GM12874 (cell line): ENCODE data around the gene PRKG1.

Experiments
- CTCF ChIP-seq: IDR thresholded peaks from 2 replicates; pipeline ENCODE4 v1.5.1; 2011; ENCODE audit warnings: low read depth, mild to moderate bottlenecking, control low read depth, low read length, moderate library complexity; ENCODE audit not compliant: insufficient read depth

PRKG1 gene

GRCh38 chr10:52276986-52277385 is 1202.7 kb downstream of the PRKG1 start:
- TF ChIP-seq CTCF: no peak

DNA sequence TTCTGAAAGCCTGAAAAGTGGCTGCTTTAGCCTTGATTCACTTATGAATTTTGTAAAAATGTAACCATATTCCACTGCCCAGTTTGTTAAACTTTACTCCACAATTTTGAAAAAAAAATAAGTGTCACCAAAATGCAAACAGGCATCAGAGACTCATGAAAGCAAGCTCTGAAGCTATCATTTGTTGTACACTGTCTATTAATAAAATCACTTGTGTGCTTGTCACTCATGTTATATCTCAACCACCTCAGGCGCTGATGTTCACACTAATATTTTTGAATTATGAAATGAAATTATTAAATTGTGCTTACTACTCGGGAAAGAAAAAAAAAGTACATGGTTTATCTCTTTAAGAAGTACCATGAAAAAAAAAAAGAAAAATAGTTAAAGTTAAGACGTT is 1205.3 kb downstream of the PRKG1 start:
- TF ChIP-seq CTCF: no peak

DNA sequence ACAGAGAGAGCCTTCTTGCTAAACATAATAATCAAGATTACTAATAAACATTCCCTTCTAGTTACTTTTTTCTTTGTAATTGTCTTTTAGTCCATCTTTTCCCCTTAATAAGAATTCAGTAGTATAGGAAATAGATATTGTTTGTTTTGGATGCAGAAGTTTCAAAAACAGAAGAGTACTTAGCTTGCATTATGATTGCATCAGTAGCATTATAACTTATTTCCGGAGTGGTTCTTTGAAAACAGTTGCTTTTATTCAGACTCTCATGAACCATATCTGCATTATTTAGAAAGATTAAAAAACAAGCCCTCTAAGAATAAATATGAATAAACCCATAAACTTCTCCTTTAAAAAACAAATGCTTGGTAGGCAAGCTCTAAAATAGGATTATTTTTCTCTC is 1205.8 kb downstream of the PRKG1 start:
- TF ChIP-seq CTCF: no peak

- no peak for TF ChIP-seq CTCF
Measured at GRCh38 chr10:52283174-52283573, 1208.9 kb downstream of the PRKG1 start.

GRCh38 chr10:52284416-52285013 is 1210.2 kb downstream of the PRKG1 start:
- no peak for TF ChIP-seq CTCF

- TF ChIP-seq CTCF: no peak
Measured at GRCh38 chr10:52287866-52288265, 1213.6 kb downstream of the PRKG1 start.

- TF ChIP-seq CTCF: no peak
Measured at GRCh38 chr10:52297747-52298146, 1223.5 kb downstream of the PRKG1 start.

DNA sequence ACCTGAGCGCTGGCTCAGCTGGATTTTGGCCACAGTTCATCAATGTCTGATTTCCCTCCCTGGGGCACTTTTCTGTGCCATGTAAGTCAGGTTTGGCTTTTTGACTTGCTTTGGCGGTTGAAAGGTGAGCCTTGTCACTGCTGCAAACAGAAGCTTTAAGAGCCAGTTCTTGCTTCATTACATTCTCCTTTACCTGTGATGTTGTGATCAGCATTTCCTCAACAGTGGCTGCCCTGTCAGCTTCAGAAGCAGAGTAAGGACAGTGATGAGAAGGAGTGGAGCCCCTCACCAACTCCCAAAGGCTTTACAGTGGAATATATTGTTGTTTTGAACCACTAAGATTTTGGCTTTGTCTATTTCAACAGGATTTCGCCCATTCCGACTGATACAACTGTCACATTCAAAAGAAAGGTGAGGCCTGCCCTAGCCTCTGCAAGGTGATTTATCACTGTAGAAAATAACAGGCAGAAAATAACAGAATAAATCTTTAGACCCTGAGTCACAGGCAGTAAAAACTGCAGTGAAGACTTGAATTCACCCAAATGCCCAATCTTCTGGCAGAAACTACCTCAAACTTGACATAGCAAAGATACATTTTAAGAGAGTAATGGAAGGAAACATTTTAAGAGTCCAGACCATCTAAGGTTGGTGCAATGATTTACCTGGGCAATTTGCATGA is 1226.5 kb downstream of the PRKG1 start:
- TF ChIP-seq CTCF: no peak
